NCI-H748 (cell line): ENCODE measurements around the gene ZNF410.
A peak's percentile ranks its signal among the peaks of the same experiment; 100 is the strongest.
"Not testable (repeated sequence)": the region's sequence is repeated elsewhere in the genome, so short reads cannot be mapped to it uniquely, and the experiment has no call there.

ENCODE experiments used
- DNase-seq: peaks from one replicate; lab custom pipeline; 2025; ENCODE audit not compliant: unreplicated experiment; lab: John Stamatoyannopoulos, UW

The ZNF410 gene, protein sequence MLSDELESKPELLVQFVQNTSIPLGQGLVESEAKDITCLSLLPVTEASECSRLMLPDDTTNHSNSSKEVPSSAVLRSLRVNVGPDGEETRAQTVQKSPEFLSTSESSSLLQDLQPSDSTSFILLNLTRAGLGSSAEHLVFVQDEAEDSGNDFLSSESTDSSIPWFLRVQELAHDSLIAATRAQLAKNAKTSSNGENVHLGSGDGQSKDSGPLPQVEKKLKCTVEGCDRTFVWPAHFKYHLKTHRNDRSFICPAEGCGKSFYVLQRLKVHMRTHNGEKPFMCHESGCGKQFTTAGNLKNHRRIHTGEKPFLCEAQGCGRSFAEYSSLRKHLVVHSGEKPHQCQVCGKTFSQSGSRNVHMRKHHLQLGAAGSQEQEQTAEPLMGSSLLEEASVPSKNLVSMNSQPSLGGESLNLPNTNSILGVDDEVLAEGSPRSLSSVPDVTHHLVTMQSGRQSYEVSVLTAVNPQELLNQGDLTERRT

DNA sequence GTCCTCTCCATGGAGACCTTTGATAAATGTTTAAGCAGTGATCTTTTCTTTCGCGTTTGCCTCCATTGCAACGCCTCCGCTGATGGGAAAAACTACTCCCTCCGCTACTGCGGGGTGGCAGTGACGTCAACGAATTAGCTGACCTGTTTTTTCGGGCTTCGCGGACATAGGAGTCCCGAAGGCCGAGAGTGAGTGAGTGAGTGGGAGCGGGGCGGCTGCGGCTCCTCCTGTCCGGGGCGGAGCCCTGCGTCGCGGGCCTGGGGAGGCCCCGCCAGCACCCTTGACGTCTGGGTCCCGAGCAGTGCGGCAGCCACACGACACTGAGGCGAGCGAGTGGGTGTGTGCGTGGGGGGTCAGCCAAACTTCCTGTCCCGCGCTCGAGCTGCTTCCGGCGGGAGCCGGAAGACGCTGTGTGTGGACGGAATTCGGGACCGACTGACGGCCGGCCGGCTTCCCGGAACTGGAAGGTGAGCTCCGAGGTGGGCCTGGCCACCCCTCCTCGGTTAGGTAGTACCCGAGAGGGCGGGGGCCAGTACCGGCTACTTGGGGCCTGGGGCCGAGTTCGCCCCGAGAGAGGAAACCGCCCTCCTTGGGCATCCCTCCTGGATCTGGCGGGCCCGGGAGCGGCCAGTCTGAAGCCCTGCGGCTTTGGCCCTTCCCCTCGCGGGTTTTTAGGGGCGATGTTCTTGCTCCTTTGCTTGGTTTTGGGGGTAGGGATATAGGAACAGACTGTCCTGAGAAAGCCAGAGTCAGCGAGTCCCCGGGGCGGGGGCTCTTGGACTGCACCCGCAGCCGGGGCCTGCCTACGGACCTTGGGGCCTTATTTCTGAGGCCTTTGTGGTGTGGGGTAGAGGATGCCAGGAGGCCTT lies at the start of gene ZNF410:
TSS of gene ZNF410 (plus strand) at position 411 of the 869 bp plus-strand sequence. CDS start 5,317 bp downstream, outside the sequence.
- peak; percentile 92 for DNase-seq

DNA sequence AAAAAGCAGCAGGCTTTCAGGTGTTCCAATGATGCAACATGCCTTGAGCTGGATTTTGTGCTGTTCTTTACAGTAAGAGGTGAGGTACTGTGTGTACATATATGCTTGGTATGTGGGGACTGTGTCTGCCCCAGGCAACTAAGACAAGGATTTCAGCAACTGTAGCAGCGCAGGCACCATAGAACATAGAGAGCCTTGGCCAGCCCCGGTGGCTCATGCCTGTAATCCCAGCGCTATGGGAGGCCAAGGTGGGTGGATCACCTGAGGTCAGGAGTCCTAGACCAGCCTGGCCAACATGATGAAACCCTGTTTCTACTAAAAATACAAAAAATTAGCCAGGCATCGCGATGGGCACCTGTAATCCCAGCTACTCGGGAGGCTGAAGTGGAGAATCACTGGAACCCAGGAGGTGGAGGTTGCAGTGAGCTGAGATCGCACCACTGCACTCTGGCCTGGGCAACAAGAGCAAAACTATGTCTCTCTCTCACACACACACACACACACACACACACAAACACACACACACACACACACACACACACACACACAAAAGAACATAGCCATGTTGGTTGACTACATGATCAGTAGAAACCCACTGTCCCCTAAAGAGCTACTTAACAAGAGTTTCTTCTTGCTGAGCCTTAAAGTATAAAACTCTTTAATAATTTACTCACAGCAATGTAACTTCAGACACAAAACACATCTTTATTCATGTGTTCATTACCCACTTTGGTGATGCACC lies 48.2 kb upstream of the ZNF410 start:
- DNase-seq, result not testable (repeated sequence)

- DNase-seq, result no peak
These were observed 44.5 kb upstream of the ZNF410 start for GRCh38 chr14:73842201-73842600.

DNA sequence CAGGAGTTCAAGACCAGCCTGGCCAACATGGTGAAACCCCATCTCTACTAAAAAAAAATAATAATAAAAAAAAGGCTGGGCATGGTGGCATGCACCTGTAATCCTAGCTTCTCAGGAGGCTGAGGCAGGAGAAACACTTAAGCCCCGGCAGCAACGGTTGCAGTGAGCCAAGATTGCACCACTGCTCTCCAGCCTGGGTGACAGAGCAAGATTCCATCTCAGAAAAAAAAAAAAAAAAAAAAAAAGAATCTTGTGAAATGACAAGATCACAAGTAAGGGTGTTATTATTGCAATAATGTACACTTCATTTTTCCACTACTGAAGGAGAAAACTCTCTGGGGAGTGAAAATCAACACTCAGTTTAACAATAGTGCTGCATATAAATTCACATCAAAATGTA lies 43.8 kb upstream of the ZNF410 start:
- DNase-seq, result no peak

DNA sequence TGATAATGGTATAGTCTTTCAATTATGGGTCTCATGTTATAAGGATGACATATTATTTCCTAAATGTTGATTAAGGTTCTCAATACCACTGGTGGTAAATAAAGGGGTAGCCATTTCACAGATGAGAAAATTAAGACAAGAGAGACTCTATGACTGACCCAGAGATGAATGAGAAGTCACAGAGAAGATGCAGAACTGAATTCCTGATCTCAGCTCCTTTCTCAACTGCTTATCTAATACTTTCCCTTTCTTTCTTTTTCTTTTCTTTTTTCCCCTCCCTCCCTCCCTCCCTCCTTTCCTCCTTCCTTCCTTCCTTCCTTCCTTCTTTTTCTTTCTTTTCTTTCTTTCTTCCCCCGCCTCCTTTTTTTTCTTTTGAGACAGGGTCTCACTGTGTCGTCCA lies 43.4 kb upstream of the ZNF410 start:
- DNase-seq, result no peak

- no peak for DNase-seq
These were observed 39.7 kb upstream of the ZNF410 start for GRCh38 chr14:73846947-73847346.

DNA sequence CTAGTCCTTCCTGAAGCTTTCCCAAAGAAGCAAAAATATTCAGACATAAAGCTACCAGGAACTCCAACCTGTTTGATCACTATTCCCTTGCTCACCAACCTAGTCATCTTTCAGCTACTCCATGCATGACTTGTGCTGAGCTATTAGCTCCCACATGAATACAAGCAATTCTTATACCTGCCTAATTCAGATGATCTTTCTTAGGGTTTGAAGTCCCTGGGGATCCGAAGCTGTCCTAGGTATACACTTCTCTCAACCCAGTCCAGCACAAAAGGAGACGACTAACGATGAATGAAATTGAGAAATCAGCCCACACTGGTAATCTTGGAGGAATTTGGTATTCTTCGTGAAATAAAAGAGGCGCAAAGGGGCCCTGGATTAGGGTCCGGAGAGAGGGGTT lies 35.7 kb upstream of the ZNF410 start:
- DNase-seq, result peak; percentile 31

- DNase-seq, result peak; percentile 95
These were observed 34.9 kb upstream of the ZNF410 start, which contains the start of gene PTGR2 for GRCh38 chr14:73851567-73852382. TSS of gene PTGR2 (plus strand) at chr14:73851831. CDS start at chr14:73858863, 7,032 bp downstream.

DNA sequence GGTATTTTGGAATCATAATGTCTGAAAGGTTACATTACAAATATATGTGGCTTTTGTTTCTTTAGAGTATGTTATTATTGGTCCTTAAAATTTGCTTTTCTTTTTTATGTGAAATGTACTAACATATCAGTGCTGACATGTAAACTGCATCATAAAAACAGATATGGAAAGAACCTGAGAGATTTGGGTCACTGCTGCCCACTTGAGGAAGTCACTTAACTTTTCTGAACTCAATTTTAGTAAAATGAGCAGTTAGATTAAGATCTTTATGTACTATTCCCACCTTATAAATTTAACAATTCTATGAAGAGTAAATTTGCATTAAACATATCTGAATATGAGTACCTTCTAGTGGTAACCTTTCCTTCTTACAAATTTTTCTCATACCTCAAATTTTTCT lies 27.5 kb upstream of the ZNF410 start:
- no peak for DNase-seq

DNA sequence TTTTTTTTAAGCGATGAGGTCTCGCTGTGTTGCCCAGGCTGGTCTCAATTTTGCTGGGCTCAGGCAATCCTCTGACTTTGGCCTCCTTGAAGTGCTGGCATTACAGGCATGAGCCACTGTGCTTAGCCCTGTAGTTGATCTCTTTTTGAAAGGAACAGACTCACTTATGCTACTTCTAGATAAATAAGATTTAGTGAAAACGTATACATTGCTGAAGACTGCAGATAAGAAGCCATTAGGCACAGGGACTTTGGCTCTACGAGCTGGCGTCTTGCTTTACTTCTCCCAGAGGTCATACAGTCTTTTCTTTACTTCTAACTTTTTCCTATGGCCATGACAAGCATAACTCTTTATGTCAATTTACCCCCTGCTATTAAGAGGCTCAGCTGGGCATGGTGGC lies 25.6 kb upstream of the ZNF410 start:
- no peak for DNase-seq

DNA sequence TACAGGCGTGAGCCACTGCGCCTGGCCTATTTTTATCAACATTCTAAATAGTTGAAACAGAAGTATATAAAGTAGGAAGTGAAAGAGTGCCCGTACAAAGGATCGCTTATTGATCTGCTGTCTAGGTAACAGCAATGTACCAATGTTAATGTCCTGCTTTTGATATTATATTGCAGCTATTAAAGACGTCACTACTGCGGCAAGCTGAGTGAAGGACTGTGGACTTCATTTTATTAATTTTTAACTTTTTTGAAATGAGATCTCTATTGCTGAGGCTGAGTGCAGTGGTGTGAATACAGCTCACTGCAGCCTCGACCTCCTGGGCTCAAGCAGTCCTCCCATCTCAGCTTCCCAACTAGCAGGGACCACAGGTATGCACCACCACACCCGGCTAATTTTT lies 24.2 kb upstream of the ZNF410 start:
- no peak for DNase-seq

DNA sequence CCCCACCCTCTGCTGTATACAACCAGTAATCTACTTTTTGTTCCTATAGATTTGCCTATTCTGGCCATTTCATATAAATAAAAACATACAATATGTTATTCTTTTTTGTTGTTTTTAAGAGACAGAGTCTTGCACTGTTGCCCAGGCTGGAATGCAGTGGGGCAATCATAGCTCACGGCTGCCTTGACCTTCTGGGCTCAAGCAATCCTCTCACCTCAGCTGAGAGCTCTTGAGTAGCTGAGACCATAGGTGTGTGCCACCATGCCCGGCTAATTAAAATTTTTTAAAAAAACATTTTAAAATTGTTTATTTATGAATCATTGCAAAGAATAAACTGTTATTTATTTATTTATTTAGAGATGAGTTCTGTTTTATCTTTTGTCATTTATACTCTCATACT lies 23.4 kb upstream of the ZNF410 start:
- no peak for DNase-seq

GRCh38 chr14:73865534-73866113 lies 21.0 kb upstream of the ZNF410 start:
- no peak for DNase-seq

- not testable (repeated sequence) for DNase-seq
These were observed 16.9 kb upstream of the ZNF410 start for GRCh38 chr14:73869754-73870153.

DNA sequence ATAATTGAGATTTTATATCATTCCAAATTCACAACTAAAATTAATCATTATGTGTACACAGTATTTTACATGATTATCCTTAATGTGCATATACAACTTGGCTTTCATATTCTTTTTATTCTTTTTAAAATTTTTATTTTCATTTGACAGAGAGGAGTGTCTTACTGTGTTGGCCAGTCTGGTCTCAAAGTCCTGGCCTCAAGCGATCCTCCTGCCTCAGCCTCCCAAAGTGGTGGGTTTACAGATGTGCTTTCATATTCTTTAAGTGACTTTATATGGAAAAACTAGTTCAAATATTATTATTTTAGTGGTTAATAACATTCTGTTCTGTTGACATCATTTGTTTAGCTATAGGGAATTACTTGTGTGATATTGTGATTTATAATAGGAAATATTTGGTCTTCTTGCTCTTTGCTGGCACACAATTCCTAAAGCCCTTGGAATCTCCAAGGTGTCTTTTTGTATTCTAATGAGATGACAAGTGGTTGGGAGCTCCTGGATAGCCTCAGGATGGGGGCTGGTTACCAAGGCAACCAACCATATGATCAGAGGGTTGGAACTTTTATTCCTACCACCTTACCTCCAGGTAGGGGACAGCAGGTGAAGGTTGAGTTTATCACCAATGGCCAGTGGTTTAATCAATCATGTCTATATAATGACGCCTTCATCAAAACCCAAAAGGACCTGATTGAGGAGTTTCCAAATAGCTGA lies 16.0 kb upstream of the ZNF410 start:
- no peak for DNase-seq

DNA sequence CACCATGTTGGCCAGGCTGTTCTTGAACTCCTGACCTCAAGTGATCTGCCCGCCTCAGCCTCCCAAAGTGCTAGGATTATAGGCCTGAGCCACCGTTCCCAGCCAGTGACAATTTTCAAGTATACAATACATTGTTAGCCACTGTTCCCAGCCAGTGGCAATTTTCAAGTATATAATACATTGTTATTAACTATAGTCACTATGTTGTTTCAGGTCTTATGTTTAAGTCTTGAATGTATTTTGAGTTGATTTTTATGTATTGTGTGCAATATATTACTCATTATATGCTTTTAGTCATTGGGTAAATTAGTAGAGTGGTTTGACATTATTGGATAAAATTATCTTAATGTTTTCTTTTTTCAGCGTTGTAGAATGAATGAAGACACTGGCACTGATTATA lies 13.0 kb upstream of the ZNF410 start:
- no peak for DNase-seq

DNA sequence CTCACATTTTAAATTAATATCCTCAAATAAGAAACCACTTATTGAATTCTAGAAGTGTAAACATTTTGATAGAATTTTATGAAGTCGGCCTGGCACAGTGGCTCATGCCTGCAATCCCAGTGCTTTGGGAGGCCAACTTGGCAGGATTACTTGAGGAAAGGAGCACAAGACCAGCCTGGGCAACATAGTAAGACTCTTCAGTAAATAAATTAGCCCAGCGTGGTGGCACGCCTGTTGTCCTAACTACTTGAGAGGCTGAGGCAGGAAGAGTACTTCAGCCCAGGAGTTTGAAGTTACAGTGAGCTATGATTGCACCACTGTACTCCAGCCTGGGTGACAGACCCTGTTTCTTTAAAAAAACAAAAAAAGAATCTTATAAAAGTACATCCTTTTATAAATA lies 8.9 kb upstream of the ZNF410 start:
- DNase-seq, result no peak

DNA sequence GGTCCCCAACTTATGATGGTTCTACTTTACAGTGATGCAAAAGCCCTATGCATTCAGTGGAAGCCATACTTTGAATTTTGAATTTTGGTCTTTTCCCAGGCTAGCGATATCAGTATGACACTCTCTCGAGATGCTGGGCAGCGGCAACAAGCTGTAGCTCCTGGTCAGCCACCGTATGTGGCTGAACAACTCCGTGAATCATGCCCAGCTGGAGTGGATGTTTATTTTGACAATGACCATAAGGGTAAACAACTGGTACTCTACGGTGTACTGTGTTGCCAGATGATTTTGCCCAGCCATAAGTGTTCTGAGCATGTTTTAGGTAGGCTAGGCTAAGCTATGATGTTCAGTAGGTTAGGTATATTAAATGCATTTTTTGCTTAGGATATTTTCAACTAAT lies 8.2 kb upstream of the ZNF410 start:
- DNase-seq, result peak; percentile 25

GRCh38 chr14:73879027-73879426 lies 7.6 kb upstream of the ZNF410 start:
- peak; percentile 17 for DNase-seq
